Mesodermal cell (in vitro differentiated cells): ENCODE results near the gene PRDM16.

Experiments used
- H3K27ac ChIP-seq: 2 replicates; pipeline ENCODE4 v1.7.0; 2013; ENCODE audit warnings: mild to moderate bottlenecking, low read depth, low read length, moderate library complexity; ENCODE audit not compliant: severe bottlenecking
- H3K36me3 ChIP-seq: 2 replicates; pipeline ENCODE4 v1.7.1; 2013; ENCODE audit warnings: mild to moderate bottlenecking, low read length, moderate library complexity; ENCODE audit not compliant: control insufficient read depth, insufficient read depth
- H3K4me1 ChIP-seq: one replicate; pipeline ENCODE4 v1.7.1; 2013; ENCODE audit warnings: mild to moderate bottlenecking, low read length; ENCODE audit not compliant: insufficient read depth, control insufficient read depth, poor library complexity, severe bottlenecking
- H3K4me3 ChIP-seq: 2 replicates; pipeline ENCODE4 v1.7.0; 2013; ENCODE audit warnings: low read length, control low read depth, mild to moderate bottlenecking; ENCODE audit not compliant: insufficient read depth, poor library complexity, severe bottlenecking; ENCODE audit errors: extremely low read depth
- H3K9me3 ChIP-seq: 2 replicates; pipeline ENCODE4 v1.7.1; 2013; ENCODE audit warnings: mild to moderate bottlenecking, low read length, moderate library complexity; ENCODE audit not compliant: control insufficient read depth
- WGBS, 2 experiments: methylation state at CpG; one replicate each; pipeline ENCODE4 v1.1.5; 2013; ENCODE audit warnings: missing lambda C conversion rate in 2 of 2; ENCODE audit not compliant: insufficient coverage in 2 of 2; 5-methylcytosine and 5-hydroxymethylcytosine counted together

Gene PRDM16

DNA sequence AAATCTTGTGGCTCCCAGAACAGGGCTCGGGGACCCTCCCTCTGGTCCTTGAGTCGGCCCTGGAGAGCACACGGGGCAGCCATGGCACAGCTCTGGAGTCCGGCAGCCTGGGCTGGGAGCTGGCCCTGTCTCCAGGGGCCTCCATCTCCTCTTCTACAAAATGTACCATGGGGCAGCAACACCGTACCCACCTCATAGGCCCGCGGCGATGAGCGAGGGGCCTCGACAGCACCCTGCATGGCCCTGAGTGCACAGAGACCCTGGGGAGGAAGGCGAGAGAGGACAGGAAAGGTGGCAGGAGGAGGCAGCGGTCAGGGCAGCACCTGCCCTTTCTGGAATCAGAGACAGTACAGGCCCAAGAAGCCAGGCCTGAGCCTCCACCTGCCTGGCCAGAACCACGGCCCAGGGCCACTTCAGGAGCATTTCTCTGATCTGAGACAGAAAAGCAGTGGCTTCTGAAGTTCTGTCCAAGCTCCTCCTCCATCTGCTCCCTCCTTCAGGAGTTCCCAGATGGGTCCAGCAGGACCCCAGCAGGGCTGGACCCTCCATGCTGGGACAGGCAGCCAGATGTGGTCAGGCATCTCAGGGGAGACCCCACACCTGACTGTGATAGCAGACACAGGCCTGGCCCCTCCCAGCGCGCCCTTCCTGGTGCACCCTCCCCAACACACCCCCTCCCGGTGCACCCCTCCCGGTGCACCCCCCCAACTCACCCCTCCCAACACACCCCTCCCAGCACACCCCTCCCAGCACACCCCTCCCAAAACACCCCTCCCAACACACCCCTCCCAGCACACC is 309.6 kb downstream of the PRDM16 start:
- Histone ChIP-seq H3K27ac (no peak overlapping the region), H3K4me3 (no peak overlapping the region), H3K4me1 (no peaks in the 10 kb centered on the region), H3K36me3 (no peaks in the 10 kb centered on the region), H3K9me3 (no peaks in the 10 kb centered on the region)
- WGBS, 2 experiments = 92 to 93% methylated on average over 12 to 13 of the region's 17 CpGs

- 88 to 100% methylated on average over 2 to 6 of the region's 6 CpGs for WGBS, 2 experiments
- Histone ChIP-seq H3K9me3 (no peaks in the 10 kb centered on the region), H3K4me1 (no peaks in the 10 kb centered on the region), H3K36me3 (no peaks in the 10 kb centered on the region), H3K27ac (no peak overlapping the region), H3K4me3 (no peak overlapping the region)
Measured at GRCh38 chr1:3379934-3380333, 310.9 kb downstream of the PRDM16 start.

DNA sequence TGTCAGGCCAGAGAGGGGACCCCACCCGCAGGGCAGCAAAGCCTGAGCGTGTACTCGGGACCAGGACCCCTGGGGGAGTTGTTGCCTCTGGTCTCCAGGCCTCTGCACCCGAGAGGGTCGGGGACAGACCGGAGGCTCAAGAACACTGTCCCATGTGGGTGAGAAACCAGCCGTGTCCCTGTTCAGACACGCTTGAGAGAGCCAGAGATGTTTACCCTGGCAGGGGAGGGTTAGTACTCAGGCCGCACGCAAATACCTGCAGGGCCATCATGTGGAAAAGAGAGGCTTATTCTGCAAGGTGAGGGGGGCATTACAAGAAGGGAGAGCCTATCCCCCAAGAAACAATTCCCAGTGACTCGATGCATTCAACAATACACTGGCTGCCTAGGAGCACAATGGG is 311.5 kb downstream of the PRDM16 start:
- Histone ChIP-seq H3K27ac (no peak overlapping the region), H3K9me3 (no peaks in the 10 kb centered on the region), H3K4me3 (no peak overlapping the region), H3K36me3 (no peaks in the 10 kb centered on the region), H3K4me1 (no peaks in the 10 kb centered on the region)
- WGBS, 2 experiments = 89 to 90% methylated on average over 9 to 10 of the region's 11 CpGs

DNA sequence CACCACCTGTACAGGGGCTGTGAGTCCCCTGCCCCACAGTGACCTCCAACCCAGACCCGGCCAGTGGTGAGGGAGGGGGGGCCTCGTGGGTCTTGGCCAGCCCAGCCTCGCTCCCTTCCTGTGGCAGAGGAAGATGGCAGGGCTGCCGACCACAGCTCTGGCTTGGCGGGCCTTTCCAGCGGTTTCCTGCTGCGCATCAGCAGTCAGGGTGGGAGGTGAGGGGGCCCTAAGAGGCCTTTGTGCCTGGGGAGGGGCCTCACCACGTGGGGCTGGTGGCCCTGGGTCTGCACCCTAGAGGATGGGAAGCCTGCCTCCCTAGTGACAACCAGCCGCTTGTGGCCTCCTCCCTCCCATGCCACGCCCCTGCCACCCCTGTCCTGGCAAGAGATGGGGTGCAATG is 312.9 kb downstream of the PRDM16 start:
- WGBS, 2 experiments = 89 to 92% methylated on average over 4 to 7 of the region's 10 CpGs
- Histone ChIP-seq H3K4me1 (no peaks in the 10 kb centered on the region), H3K27ac (no peak overlapping the region), H3K36me3 (no peaks in the 10 kb centered on the region), H3K9me3 (no peaks in the 10 kb centered on the region), H3K4me3 (no peak overlapping the region)

DNA sequence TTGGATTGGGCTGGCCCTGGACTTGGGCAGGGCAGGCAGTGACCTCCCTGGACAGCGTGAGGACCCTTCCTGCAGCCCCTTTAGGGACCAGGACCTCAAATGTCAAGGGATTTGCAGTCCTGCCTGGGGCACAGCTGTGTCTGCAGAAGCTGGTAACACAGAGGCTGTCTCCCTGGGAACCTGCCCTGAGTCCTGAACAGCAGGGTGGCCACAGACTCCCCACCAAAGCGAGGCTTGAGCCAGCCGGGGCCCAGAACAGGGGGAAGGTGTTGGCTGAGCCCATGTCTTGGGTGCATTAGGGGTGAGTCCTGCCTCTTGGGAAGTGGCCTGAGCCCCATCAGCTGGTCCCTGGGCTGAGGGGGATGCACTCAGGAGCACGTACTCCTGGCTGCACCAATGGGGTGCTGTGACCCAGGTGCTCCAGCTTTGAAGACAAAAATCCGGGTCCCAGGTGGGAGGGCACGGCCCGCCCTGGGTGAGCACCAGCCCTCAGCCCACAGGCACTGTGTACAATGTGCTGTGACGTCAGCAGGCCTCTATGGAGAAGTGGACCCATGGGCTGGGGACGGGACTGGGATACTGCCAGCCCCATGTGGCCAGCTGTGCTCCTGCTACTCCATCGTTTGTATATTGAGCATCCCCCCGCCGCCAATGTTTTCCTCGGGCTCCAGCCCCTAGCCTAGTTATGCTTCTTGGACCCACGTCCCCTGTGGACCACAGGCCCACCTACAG is 313.5 kb downstream of the PRDM16 start:
- no peak overlapping the region for H3K4me3 ChIP-seq

GRCh38 chr1:3383679-3384078 is 314.7 kb downstream of the PRDM16 start:
- no peaks in the 10 kb centered on the region for H3K36me3 ChIP-seq
- WGBS, 2 experiments = 93 to 98% methylated on average over 3 to 5 of the region's 5 CpGs
- no peaks in the 10 kb centered on the region for H3K9me3 ChIP-seq
- H3K4me3 ChIP-seq = no peak overlapping the region
- no peak overlapping the region for H3K27ac ChIP-seq
- no peaks in the 10 kb centered on the region for H3K4me1 ChIP-seq

More for the DNA sequence above, 313.5 kb downstream of the PRDM16 start:
- Histone ChIP-seq H3K9me3 (no peaks in the 10 kb centered on the region), H3K27ac (no peak overlapping the region), H3K36me3 (no peaks in the 10 kb centered on the region), H3K4me1 (no peaks in the 10 kb centered on the region)
- 87 to 93% methylated on average over 13 of the region's 14 CpGs for WGBS, 2 experiments

DNA sequence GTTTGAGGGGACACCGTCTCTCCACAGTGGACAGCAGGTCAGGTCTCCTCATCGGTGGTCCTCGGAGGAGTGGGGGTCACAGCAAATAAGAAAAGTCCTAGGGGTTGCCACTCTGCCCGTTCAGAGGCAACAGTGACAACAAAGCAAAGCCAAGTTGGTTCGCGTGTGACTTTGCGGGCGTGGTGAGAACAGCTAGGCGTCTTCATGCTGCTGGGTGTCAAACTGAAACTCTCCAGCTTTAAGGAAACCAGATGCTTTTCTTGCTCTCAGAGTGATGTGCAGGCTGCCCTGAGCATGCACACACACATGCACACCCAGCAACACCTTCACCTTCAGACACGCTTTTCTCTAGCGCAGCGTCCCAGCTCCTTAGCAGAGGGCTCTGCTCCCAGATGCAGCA is 315.4 kb downstream of the PRDM16 start:
- WGBS, 2 experiments = 88 to 91% methylated on average over 11 to 12 of the region's 12 CpGs
- no peaks in the 10 kb centered on the region for H3K36me3 ChIP-seq
- H3K4me1 ChIP-seq = no peaks in the 10 kb centered on the region
- H3K9me3 ChIP-seq = no peaks in the 10 kb centered on the region
- no peak overlapping the region for H3K4me3 ChIP-seq
- no peak overlapping the region for H3K27ac ChIP-seq

DNA sequence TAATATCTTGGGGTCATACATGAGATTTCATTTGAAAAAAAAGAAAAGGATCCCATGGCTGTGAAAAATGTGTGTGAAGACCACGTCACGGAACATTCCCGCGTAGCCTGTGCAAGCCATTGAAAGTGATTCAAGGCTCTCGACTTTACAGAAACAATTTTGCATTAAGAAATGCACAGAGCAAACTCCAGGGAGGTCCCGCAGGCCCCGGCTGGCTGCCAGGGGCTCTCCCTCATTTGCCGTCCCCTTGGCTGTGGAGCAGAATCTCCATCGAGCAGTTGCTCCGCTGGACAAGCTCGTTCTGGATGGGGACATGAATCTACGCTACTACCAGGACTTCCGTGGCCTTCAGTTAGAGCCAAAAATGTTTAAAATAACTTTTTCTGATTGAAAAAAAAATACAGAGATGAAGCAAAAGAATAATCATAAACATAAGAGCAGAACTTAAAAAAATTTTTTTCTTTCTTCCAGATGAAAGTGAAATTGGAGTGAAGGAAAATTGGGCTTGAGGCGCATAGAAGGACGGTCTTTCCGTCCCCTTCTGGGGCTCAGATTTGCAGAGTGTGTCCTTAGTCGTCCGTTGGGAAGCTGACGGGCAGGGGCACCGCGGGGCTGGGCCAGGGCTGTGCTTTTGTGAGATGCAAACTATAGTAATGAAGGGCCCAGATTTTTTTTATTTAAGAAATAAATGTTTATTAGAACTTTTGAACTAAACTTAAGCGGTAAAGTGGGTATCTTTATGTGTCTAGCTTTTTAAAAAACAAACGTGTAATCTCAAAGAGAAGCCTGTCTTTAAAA is 317.4 kb downstream of the PRDM16 start:
- Histone ChIP-seq H3K4me3 (no peak overlapping the region), H3K36me3 (no peaks in the 10 kb centered on the region), H3K27ac (no peak overlapping the region), H3K9me3 (no peaks in the 10 kb centered on the region), H3K4me1 (no peaks in the 10 kb centered on the region)
- 92 to 96% methylated on average over 15 of the region's 23 CpGs for WGBS, 2 experiments

DNA sequence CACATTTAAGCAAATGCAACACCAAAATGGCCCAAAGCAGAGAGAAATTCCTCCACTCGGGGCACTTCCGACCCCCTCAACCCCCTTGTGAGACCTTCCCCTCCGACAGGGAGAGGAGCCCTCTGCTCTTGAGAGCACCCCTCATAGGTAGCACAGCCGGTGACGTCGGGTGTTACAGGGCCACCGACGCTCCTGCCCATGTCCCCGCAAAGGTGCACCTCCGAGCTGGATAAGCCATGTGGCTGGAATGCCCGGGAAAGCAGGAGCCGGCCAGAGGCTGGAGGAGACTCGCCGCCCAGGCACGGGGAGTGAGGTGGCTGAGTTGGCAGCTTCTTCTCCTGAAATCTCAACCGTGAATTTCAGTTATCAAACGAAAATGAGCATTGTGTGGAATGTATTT is 318.4 kb downstream of the PRDM16 start:
- H3K4me1 ChIP-seq = peaks cover 8% of the 10 kb centered on the region
- no peak overlapping the region for H3K27ac ChIP-seq
- H3K9me3 ChIP-seq = no peaks in the 10 kb centered on the region
- no peaks in the 10 kb centered on the region for H3K36me3 ChIP-seq
- H3K4me3 ChIP-seq = no peak overlapping the region
- WGBS, 2 experiments = 82 to 83% methylated on average over 11 to 15 of the region's 17 CpGs

DNA sequence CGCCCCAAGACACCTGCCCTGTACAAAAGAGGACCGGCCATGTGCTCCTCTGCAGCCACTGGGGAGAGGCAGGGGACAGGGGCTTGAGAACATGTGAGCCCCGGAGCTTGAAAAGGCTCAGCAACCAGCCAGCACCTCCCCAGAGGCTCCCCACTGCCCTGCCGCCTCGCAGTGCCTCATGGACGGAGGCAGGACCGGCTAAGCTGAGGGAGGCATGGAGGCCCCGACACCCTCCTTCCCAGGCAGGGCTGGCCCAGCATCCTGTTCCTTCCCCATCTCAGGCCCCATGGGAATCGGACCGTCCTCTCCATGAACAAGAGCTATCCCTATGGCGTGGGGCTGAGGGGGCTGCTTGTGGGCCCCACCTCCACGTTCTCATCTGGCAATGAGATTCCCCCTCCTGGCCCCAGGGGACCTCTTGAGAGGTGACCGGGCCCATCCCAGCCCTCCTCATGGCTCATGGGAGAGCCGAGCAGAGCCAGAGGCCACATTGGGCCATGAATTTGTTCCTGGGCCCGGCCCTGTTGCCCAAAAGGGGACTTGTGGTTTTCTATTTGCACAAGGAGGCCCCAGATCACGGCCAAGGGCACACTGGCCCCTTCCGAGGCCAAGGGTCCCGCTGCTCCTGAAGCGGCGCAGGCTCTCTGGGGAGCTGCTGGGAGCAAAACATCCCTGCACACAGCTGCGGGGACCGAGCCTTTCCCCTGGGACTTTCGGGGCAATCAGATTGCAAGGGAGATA is 320.3 kb downstream of the PRDM16 start:
- WGBS, 2 experiments = 91% methylated on average over 20 to 21 of the region's 23 CpGs
- H3K9me3 ChIP-seq = no peaks in the 10 kb centered on the region
- H3K4me3 ChIP-seq = no peak overlapping the region
- no peaks in the 10 kb centered on the region for H3K36me3 ChIP-seq
- peaks cover 24% of the 10 kb centered on the region for H3K4me1 ChIP-seq
- no peak overlapping the region for H3K27ac ChIP-seq
